ENCODE data around the gene SDK1.

Gene SDK1

GRCh38 chr7:4144811-4145510 is 843.9 kb downstream of the SDK1 start:
- Histone ChIP-seq H3K36me3 (ENCODE audit: control insufficient read depth in 2 of 2, insufficient read depth in 1 of 2, low read length in 2 of 2) (peaks cover 0 to 4% of the 10 kb centered on the region in 2 experiments; a peak in 1 of 3 replicates), H3K4me3 (ENCODE audit: low read depth, low read length) (no peak overlapping the region), H3K4me1 (ENCODE audit: control insufficient read depth, insufficient read depth, low read length) (no peaks in the 10 kb centered on the region), H3K27ac (ENCODE audit: extremely low read depth, low read depth, low read length) (no peak overlapping the region), H3K9me3 (ENCODE audit: control insufficient read depth, insufficient read depth, low read depth, low read length) (no peaks in the 10 kb centered on the region)
- ChIA-PET POLR2A (no interaction called here), CTCF (no interaction called here)
- TF ChIP-seq ZSCAN23 (tag by site-specific recombination; IDR thresholded peaks at IDR 0.05) (no peak), ZNF202 (tag by site-specific recombination; IDR thresholded peaks at IDR 0.05; ENCODE audit: borderline replicate concordance) (no peak), GLI2 (tag by site-specific recombination; IDR thresholded peaks at IDR 0.05; ENCODE audit: borderline replicate concordance, low read depth) (no peak), ZNF112 (tag by site-specific recombination; IDR thresholded peaks at IDR 0.05) (no peak), ZNF324 (tag by site-specific recombination; IDR thresholded peaks at IDR 0.05) (no peak), REST (tag by site-specific recombination; IDR thresholded peaks at IDR 0.05) (no peak), ZNF654 (tag by site-specific recombination; IDR thresholded peaks at IDR 0.05; ENCODE audit: low read depth) (no peak), MYNN (tag by site-specific recombination; IDR thresholded peaks at IDR 0.05; ENCODE audit: borderline replicate concordance) (no peak), ZNF184 (tag by site-specific recombination; IDR thresholded peaks at IDR 0.05) (no peak), ZNF704 (tag by site-specific recombination; IDR thresholded peaks at IDR 0.05) (no peak), ZNF24 (tag by site-specific recombination; IDR thresholded peaks at IDR 0.05) (no peak), SALL2 (tag by site-specific recombination; IDR thresholded peaks at IDR 0.05; ENCODE audit: borderline replicate concordance) (no peak), KLF10 (tag by site-specific recombination; IDR thresholded peaks at IDR 0.05) (no peak), ZSCAN5A (tag by site-specific recombination; IDR thresholded peaks at IDR 0.05) (no peak), SP3 (tag by site-specific recombination; IDR thresholded peaks at IDR 0.05) (no peak), ZNF776 (tag by site-specific recombination; IDR thresholded peaks at IDR 0.05; ENCODE audit: borderline replicate concordance) (no peak), ZNF555 (tag by site-specific recombination; conservative IDR thresholded peaks at IDR 0.05) (no peak), ZNF146 (tag by site-specific recombination; IDR thresholded peaks at IDR 0.05) (no peak), ZNF560 (tag by site-specific recombination; IDR thresholded peaks at IDR 0.05; ENCODE audit: borderline replicate concordance) (no peak)

- Histone ChIP-seq H3K9me3 (ENCODE audit: control insufficient read depth, insufficient read depth, low read depth, low read length) (no peaks in the 10 kb centered on the region), H3K4me1 (ENCODE audit: control insufficient read depth, insufficient read depth, low read length) (no peaks in the 10 kb centered on the region), H3K36me3 (ENCODE audit: control insufficient read depth in 2 of 2, insufficient read depth in 1 of 2, low read length in 2 of 2) (peaks cover 0 to 4% of the 10 kb centered on the region in 2 experiments; a peak in 1 of 3 replicates), H3K27ac (ENCODE audit: extremely low read depth, low read depth, low read length) (no peak overlapping the region), H3K4me3 (ENCODE audit: low read depth, low read length) (no peak overlapping the region)
- TF ChIP-seq ZNF707 (tag by site-specific recombination; IDR thresholded peaks at IDR 0.05), result no peak
- TF ChIP-seq ZFP69B (tag by site-specific recombination; IDR thresholded peaks at IDR 0.05), result no peak
- no peak for TF ChIP-seq ZSCAN5A (tag by site-specific recombination; IDR thresholded peaks at IDR 0.05)
- TF ChIP-seq ZSCAN30 (tag by site-specific recombination; IDR thresholded peaks at IDR 0.05), result no peak
- TF ChIP-seq ZNF510 (tag by site-specific recombination; IDR thresholded peaks at IDR 0.05; ENCODE audit: insufficient replicate concordance), result no peak
- no peak for TF ChIP-seq ZNF16 (tag by site-specific recombination; IDR thresholded peaks at IDR 0.05; ENCODE audit: low read depth)
- ChIA-PET CTCF (interaction anchor here (0.6 kb wide), 1 partner anchor 241 kb away, joined by 3 read pairs; no protein-coding TSS in a partner anchor), POLR2A (no interaction called here)
These were observed 844.5 kb downstream of the SDK1 start for GRCh38 chr7:4145576-4145975.

Data from HEK293 (cell line).